BLaER1 treated with 17β-estradiol and CSF1 and Interleukin-3, amounts not matched to agents 10 nM and 100 nM (cell line): Measurements from ENCODE around the gene TTLL9.

Source experiments
- H3K27ac ChIP-seq, 11 experiments: shearing (Covaris generic); formaldehyde crosslinking; 2 replicates each; pipeline ENCODE4 v1.8.1; 2022
- H3K27me3 ChIP-seq, 11 experiments: shearing (Covaris generic); formaldehyde crosslinking; 2 replicates each; pipeline ENCODE4 v1.8.1; 2022
- H3K36me3 ChIP-seq, 11 experiments: shearing (Covaris generic); formaldehyde crosslinking; 2 replicates each; pipeline ENCODE4 v1.8.1; 2022
- H3K4me1 ChIP-seq, 10 experiments: shearing (Covaris generic); formaldehyde crosslinking; 2 replicates each; pipeline ENCODE4 v1.8.1; 2022
- H3K4me2 ChIP-seq, 11 experiments: shearing (Covaris generic); formaldehyde crosslinking; 2 replicates each; pipeline ENCODE4 v1.8.1; 2022
- H3K4me3 ChIP-seq, 10 experiments: shearing (Covaris generic); formaldehyde crosslinking; 2 replicates each; pipeline ENCODE4 v1.8.1; 2022
- H3K9ac ChIP-seq, 11 experiments: shearing (Covaris generic); formaldehyde crosslinking; 2 replicates each; pipeline ENCODE4 v1.8.1; 2022
- H3K9me3 ChIP-seq, 11 experiments: shearing (Covaris generic); formaldehyde crosslinking; replicated peaks in 1 of 11; 2 replicates each; pipeline ENCODE4 v1.8.1; 2022
- H4K20me1 ChIP-seq, 11 experiments: shearing (Covaris generic); formaldehyde crosslinking; 2 replicates each; pipeline ENCODE4 v1.8.1; 2022
- Cebpa-rat ChIP-seq, 11 experiments: shearing (Covaris generic); IDR thresholded peaks; 2 replicates each; pipeline ENCODE4 v1.8.1; 2022

The TTLL9 gene

DNA sequence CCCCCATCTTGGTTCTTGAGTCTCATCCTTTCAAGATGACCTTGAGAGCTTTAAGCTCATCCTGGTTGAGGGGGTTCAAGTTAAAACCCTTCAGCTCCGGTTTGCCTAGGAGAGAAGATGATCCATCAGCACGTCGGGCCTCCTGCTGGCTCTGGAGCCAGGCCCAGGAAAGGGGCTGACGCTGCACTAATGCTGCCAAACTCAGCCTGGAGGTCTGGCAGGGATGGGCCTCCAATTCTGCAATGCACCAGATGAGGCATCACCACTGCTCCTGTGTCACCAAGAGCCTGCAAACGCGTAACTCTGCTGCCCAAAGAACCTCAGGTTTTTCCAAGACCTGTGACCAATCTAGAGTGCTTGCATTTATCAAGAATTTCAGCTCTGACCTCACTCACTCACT lies 75.4 kb downstream of the TTLL9 start:
- no peak for TF ChIP-seq Cebpa-rat (IDR thresholded peaks at IDR 0.05)
- no peak overlapping the region for H3K4me3 ChIP-seq
- H3K4me2 ChIP-seq, result no peak overlapping the region
- peaks cover 5 to 89% (median 74%) of the 10 kb centered on the region in 11 experiments; a peak in 20 of 22 replicates for H4K20me1 ChIP-seq
- peak overlapping the region in 1 of 11 experiments; percentile 38; a peak in 1 of 22 replicates for H3K9ac ChIP-seq
- peaks cover 81 to 92% (median 85%) of the 10 kb centered on the region in 11 experiments for H3K36me3 ChIP-seq
- no peak overlapping the region for H3K27ac ChIP-seq
- no peaks in the 10 kb centered on the region for H3K27me3 ChIP-seq
- peaks cover 9 to 21% (median 12%) of the 10 kb centered on the region in 10 experiments for H3K4me1 ChIP-seq
- peaks cover 8 to 17% (median 12%) of the 10 kb centered on the region in 11 experiments; a peak in 20 of 22 replicates for H3K9me3 ChIP-seq

DNA sequence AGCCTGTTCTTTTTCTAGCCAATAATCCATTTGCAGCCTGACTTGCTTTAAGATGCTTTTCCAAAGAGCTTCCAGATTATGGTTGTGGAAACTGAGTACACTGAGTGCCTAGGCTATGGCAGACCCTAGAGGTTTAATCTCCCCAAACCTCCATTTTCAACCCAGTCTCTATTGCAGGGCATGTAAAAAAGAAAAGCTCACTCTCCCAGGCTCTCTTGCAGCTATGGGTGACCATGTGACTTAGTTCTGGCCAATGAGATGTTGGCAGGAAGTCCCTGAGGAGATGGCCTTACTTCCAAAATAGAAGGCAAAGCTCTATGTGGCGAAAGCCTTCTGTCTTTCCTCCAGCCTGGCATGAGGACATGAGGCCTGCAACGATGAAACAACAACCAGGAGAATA lies 77.6 kb downstream of the TTLL9 start:
- no peak overlapping the region for H3K4me3 ChIP-seq
- H3K4me2 ChIP-seq, result no peak overlapping the region
- peaks cover 5 to 87% (median 72%) of the 10 kb centered on the region in 11 experiments; a peak in 20 of 22 replicates for H4K20me1 ChIP-seq
- no peaks in the 10 kb centered on the region for H3K27me3 ChIP-seq
- TF ChIP-seq Cebpa-rat (IDR thresholded peaks at IDR 0.05), result no peak
- H3K9me3 ChIP-seq, result peaks cover 8 to 17% (median 12%) of the 10 kb centered on the region in 11 experiments; a peak in 20 of 22 replicates
- H3K27ac ChIP-seq, result no peak overlapping the region
- peaks cover 73 to 78% (median 74%) of the 10 kb centered on the region in 11 experiments for H3K36me3 ChIP-seq
- H3K9ac ChIP-seq, result no peak overlapping the region
- H3K4me1 ChIP-seq, result peaks cover 13 to 17% (median 15%) of the 10 kb centered on the region in 10 experiments

- peaks cover 13 to 17% (median 15%) of the 10 kb centered on the region in 10 experiments for H3K4me1 ChIP-seq
- peaks cover 53 to 57% (median 53%) of the 10 kb centered on the region in 11 experiments for H3K36me3 ChIP-seq
- peak overlapping the region; percentile 86 to 97 (median 92) for H3K9ac ChIP-seq
- no peaks in the 10 kb centered on the region for H3K27me3 ChIP-seq
- peaks cover 8 to 17% (median 12%) of the 10 kb centered on the region in 11 experiments; a peak in 20 of 22 replicates for H3K9me3 ChIP-seq
- H3K4me3 ChIP-seq, result peak overlapping the region in 9 of 10 experiments; percentile 80 to 97 (median 87); a peak in 14 of 20 replicates
- H3K4me2 ChIP-seq, result peak overlapping the region; percentile 93 to 99 (median 98)
- no peak for TF ChIP-seq Cebpa-rat (IDR thresholded peaks at IDR 0.05)
- peaks cover 5 to 66% (median 54%) of the 10 kb centered on the region in 11 experiments; a peak in 20 of 22 replicates for H4K20me1 ChIP-seq
- no peak overlapping the region; a peak in 1 of 22 replicates for H3K27ac ChIP-seq
Measured at GRCh38 chr20:31949877-31950646, 79.6 kb downstream of the TTLL9 start.

GRCh38 chr20:31951203-31951529 lies 80.7 kb downstream of the TTLL9 start:
- no peaks in the 10 kb centered on the region for H3K27me3 ChIP-seq
- peaks cover 42 to 46% (median 42%) of the 10 kb centered on the region in 11 experiments for H3K36me3 ChIP-seq
- peak overlapping the region; percentile 93 to 99 (median 98) for H3K4me2 ChIP-seq
- H3K4me3 ChIP-seq, result peak overlapping the region; percentile 80 to 97 (median 86)
- no peak for TF ChIP-seq Cebpa-rat (IDR thresholded peaks at IDR 0.05)
- peak overlapping the region; percentile 86 to 97 (median 92) for H3K9ac ChIP-seq
- H3K27ac ChIP-seq, result peak overlapping the region; percentile 80 to 91 (median 87)
- peaks cover 8 to 17% (median 12%) of the 10 kb centered on the region in 11 experiments; a peak in 20 of 22 replicates for H3K9me3 ChIP-seq
- H4K20me1 ChIP-seq, result peaks cover 5 to 55% (median 45%) of the 10 kb centered on the region in 11 experiments; a peak in 19 of 22 replicates
- H3K4me1 ChIP-seq, result peaks cover 15 to 24% (median 19%) of the 10 kb centered on the region in 10 experiments

DNA sequence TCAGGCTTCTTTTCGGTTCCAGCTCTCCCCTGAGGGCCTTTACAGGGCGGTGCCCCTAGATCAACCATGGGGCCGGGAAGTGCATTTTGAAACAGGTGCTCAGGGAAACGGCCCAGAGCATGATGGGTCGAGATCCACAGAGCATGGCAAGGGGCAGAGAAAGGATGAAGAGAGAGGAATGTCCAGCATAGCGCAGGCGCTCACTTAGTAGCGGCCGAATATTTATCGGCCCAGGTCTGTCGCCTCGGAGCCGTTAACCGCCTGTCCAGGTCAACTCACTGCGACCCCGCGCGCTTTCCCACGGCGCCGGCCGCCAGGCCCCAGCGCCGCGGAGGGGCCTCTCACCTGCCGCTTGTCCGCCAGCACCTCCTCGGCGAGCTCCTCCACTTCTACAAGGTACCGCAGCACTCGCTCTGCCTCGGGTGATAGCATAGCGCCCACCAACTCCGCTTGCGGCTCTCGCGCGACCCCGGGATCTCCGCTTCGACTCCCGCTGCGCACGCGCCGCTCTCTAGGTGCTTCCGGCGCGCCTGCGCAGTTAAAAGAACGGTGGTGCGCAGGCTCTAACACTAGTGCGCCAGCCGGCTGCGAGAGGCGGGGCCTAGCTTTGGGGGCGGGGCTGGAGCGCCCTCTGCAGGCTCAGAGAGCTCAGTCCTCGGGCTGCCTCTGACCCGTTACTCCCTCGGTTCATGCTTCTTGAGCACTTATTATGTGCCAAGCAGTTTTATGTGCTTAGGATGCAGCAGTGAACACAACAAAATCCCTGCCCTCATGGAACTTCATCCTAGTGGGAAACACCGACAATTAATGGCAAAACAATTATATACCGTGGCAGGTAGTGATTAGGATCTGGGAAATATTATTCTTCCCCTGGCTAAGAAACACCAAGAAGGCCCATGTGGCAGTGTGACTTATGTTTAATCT lies 81.4 kb downstream of the TTLL9 start, which contains the start of gene PDRG1:
TSS of gene PDRG1 (minus strand) at position 517 of the 924 bp plus-strand sequence. CDS start at position 432, 85 bp downstream.
- TF ChIP-seq Cebpa-rat (IDR thresholded peaks at IDR 0.05), result no peak
- H3K9ac ChIP-seq, result peak within 1 kb of the TSS; percentile 86 to 97 (median 92)
- H3K36me3 ChIP-seq, result peaks cover 35 to 40% (median 36%) of the 10 kb centered on the region in 11 experiments
- peak within 1 kb of the TSS; percentile 93 to 99 (median 98) for H3K4me2 ChIP-seq
- H3K27me3 ChIP-seq, result no peaks in the 10 kb centered on the region
- H3K9me3 ChIP-seq, result peaks cover 8 to 17% (median 12%) of the 10 kb centered on the region in 11 experiments; a peak in 20 of 22 replicates
- peaks cover 5 to 49% (median 41%) of the 10 kb centered on the region in 11 experiments; a peak in 19 of 22 replicates for H4K20me1 ChIP-seq
- peak within 1 kb of the TSS; percentile 80 to 91 (median 87) for H3K27ac ChIP-seq
- peak within 1 kb of the TSS; percentile 80 to 97 (median 86) for H3K4me3 ChIP-seq
- peaks cover 21 to 30% (median 25%) of the 10 kb centered on the region in 10 experiments for H3K4me1 ChIP-seq

- Histone ChIP-seq H3K27ac (no peak overlapping the region), H4K20me1 (peaks cover 5 to 30% (median 25%) of the 10 kb centered on the region in 11 experiments; a peak in 17 of 22 replicates), H3K4me1 (peaks cover 27 to 36% (median 32%) of the 10 kb centered on the region in 10 experiments), H3K4me3 (no peak overlapping the region), H3K36me3 (peaks cover 17 to 21% (median 18%) of the 10 kb centered on the region in 11 experiments), H3K27me3 (no peaks in the 10 kb centered on the region), H3K9me3 (peaks cover under 1 to 8% (median 5%) of the 10 kb centered on the region in 11 experiments; a peak in 16 of 22 replicates), H3K9ac (peak overlapping the region in 5 of 11 experiments; percentile 0 to 37 (median 19); a peak in 5 of 22 replicates), H3K4me2 (no peak overlapping the region)
- TF ChIP-seq Cebpa-rat (IDR thresholded peaks at IDR 0.05), result no peak
Measured at GRCh38 chr20:31953556-31954148, 83.2 kb downstream of the TTLL9 start.

DNA sequence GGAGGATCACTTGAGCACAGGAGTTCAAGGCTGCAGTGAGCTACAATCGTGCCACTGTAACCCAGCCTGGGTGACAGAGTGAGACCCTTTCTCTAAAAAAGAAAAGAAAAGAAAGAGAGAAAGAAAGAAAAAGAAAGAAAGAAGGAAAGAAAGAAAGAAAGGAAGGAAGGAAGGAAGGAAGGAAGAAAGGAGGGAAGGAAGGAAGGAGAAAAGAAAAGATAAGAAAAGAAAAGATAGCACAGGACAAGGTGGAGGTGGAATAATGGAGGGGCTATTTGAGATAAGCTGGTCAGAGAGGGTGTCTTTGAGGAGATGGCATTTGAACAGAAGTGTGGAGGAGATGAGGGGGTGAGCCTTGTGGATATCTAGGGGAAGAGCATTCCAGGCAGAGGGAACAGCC lies 84.1 kb downstream of the TTLL9 start:
- H3K27me3 ChIP-seq, result no peaks in the 10 kb centered on the region
- H3K9ac ChIP-seq, result peak overlapping the region in 2 of 11 experiments; percentile 27 to 40; a peak in 3 of 22 replicates
- no peak overlapping the region for H3K4me2 ChIP-seq
- H3K36me3 ChIP-seq, result peaks cover 8 to 13% (median 9%) of the 10 kb centered on the region in 11 experiments
- peaks cover 27 to 36% (median 32%) of the 10 kb centered on the region in 10 experiments for H3K4me1 ChIP-seq
- no peak for TF ChIP-seq Cebpa-rat (IDR thresholded peaks at IDR 0.05)
- no peaks in the 10 kb centered on the region for H3K9me3 ChIP-seq
- H4K20me1 ChIP-seq, result peaks cover 5 to 22% (median 18%) of the 10 kb centered on the region in 11 experiments; a peak in 17 of 22 replicates
- no peak overlapping the region for H3K4me3 ChIP-seq
- no peak overlapping the region for H3K27ac ChIP-seq
